ENCODE data around the gene PLEKHG4.

Gene PLEKHG4

GRCh38 chr16:67259705-67260104, 19.6 kb upstream of the PLEKHG4 start:
- in situ Hi-C loops (cut with MboI; ENCODE audit: low sequenced_read_pairs), result no loop called here

- in situ Hi-C loops (cut with MboI; ENCODE audit: low sequenced_read_pairs), result no loop called here
Observed at GRCh38 chr16:67260426-67261063, 18.8 kb upstream of the PLEKHG4 start.

GRCh38 chr16:67263201-67263600, 16.1 kb upstream of the PLEKHG4 start:
- in situ Hi-C loops (cut with MboI; ENCODE audit: low sequenced_read_pairs), result no loop called here

- in situ Hi-C loops (cut with MboI; ENCODE audit: low sequenced_read_pairs), result no loop called here
Observed at GRCh38 chr16:67264277-67264676, 15.1 kb upstream of the PLEKHG4 start.

- in situ Hi-C loops (cut with MboI; ENCODE audit: low sequenced_read_pairs), result no loop called here
Observed at GRCh38 chr16:67264866-67265265, 14.5 kb upstream of the PLEKHG4 start.

GRCh38 chr16:67265834-67266233, 13.5 kb upstream of the PLEKHG4 start:
- in situ Hi-C loops (cut with MboI; ENCODE audit: low sequenced_read_pairs), result no loop called here

GRCh38 chr16:67268136-67268579, 11.2 kb upstream of the PLEKHG4 start:
- in situ Hi-C loops (cut with MboI; ENCODE audit: low sequenced_read_pairs), result no loop called here

- in situ Hi-C loops (cut with MboI; ENCODE audit: low sequenced_read_pairs), result no loop called here
Observed at GRCh38 chr16:67269766-67270165, 9.6 kb upstream of the PLEKHG4 start.

- in situ Hi-C loops (cut with MboI; ENCODE audit: low sequenced_read_pairs), result no loop called here
Observed at GRCh38 chr16:67270931-67271338, 8.4 kb upstream of the PLEKHG4 start.

- in situ Hi-C loops (cut with MboI; ENCODE audit: low sequenced_read_pairs), result no loop called here
Observed at GRCh38 chr16:67271446-67271845, 7.9 kb upstream of the PLEKHG4 start.

- in situ Hi-C loops (cut with MboI; ENCODE audit: low sequenced_read_pairs), result no loop called here
Observed at GRCh38 chr16:67275321-67275720, 4.0 kb upstream of the PLEKHG4 start.

GRCh38 chr16:67277294-67277998, 1.9 kb upstream of the PLEKHG4 start:
- in situ Hi-C loops (cut with MboI; ENCODE audit: low sequenced_read_pairs), result no loop called here

- in situ Hi-C loops (cut with MboI; ENCODE audit: low sequenced_read_pairs), result no loop called here
Observed at GRCh38 chr16:67277999-67278772, 1.1 kb upstream of the PLEKHG4 start.

GRCh38 chr16:67278773-67279295, 498 bp upstream of the PLEKHG4 start:
- in situ Hi-C loops (cut with MboI; ENCODE audit: low sequenced_read_pairs), result no loop called here

GRCh38 chr16:67280090-67281015, 1.0 kb downstream of the PLEKHG4 start:
- in situ Hi-C loops (cut with MboI; ENCODE audit: low sequenced_read_pairs), result no loop called here

- in situ Hi-C loops (cut with MboI; ENCODE audit: low sequenced_read_pairs), result no loop called here
Observed at GRCh38 chr16:67281536-67282446, 2.5 kb downstream of the PLEKHG4 start.

GRCh38 chr16:67282447-67282805, 3.1 kb downstream of the PLEKHG4 start:
- in situ Hi-C loops (cut with MboI; ENCODE audit: low sequenced_read_pairs), result no loop called here

- in situ Hi-C loops (cut with MboI; ENCODE audit: low sequenced_read_pairs), result no loop called here
Observed at GRCh38 chr16:67283039-67283825, 3.9 kb downstream of the PLEKHG4 start.

All from HL-60/S4 treated with phorbol 12-myristate 13-acetate at 8.2 ng/mL for 4 days and 3 days (cell line).